ENCODE measurements around the gene VPS11.
"Not testable (repeated sequence)": the region's sequence is repeated elsewhere in the genome, so short reads cannot be mapped to it uniquely, and the experiment has no call there.

The VPS11 gene

GRCh38 chr11:119067371-119068222, at the start of gene VPS11:
Gene VPS11, plus strand, starts transcription at chr11:119067818. Its CDS starts 6 bp downstream, at chr11:119067824.
- DNase-seq (ENCODE audit: low read depth in 2 of 2) = peak; percentile 95 to 99

- DNase-seq (ENCODE audit: low read depth in 2 of 2) = peak; percentile 87 to 95
These were observed 49.3 kb upstream of the VPS11 start, which contains the start of the genes RPS25 and TRAPPC4 for GRCh38 chr11:119018074-119018938. Gene RPS25, minus strand, starts transcription at chr11:119018343. Its CDS starts 59 bp downstream, at chr11:119018284. Gene TRAPPC4, plus strand, starts transcription at chr11:119018766. Its CDS starts 30 bp downstream, at chr11:119018796.

- DNase-seq (ENCODE audit: low read depth in 2 of 2) = no peak
These were observed 47.6 kb upstream of the VPS11 start for GRCh38 chr11:119019996-119020395.

GRCh38 chr11:119021631-119022030, 46.0 kb upstream of the VPS11 start:
- no peak for DNase-seq (ENCODE audit: low read depth in 2 of 2)

GRCh38 chr11:119023741-119024140, 43.9 kb upstream of the VPS11 start:
- DNase-seq (ENCODE audit: low read depth in 2 of 2) = no peak

- no peak for DNase-seq (ENCODE audit: low read depth in 2 of 2)
These were observed 43.1 kb upstream of the VPS11 start for GRCh38 chr11:119024430-119025098.

GRCh38 chr11:119025099-119025473, 42.5 kb upstream of the VPS11 start:
- DNase-seq (ENCODE audit: low read depth in 2 of 2) = no peak

GRCh38 chr11:119025541-119025940, 42.1 kb upstream of the VPS11 start:
- no peak for DNase-seq (ENCODE audit: low read depth in 2 of 2)

GRCh38 chr11:119025978-119026766, 41.4 kb upstream of the VPS11 start:
- no peak for DNase-seq (ENCODE audit: low read depth in 2 of 2)

GRCh38 chr11:119026970-119027369, 40.6 kb upstream of the VPS11 start:
- DNase-seq (ENCODE audit: low read depth in 2 of 2) = no peak

GRCh38 chr11:119027561-119028345, 39.9 kb upstream of the VPS11 start:
- no peak for DNase-seq (ENCODE audit: low read depth in 2 of 2)

- no peak for DNase-seq (ENCODE audit: low read depth in 2 of 2)
These were observed 39.1 kb upstream of the VPS11 start for GRCh38 chr11:119028346-119029068.

- DNase-seq (ENCODE audit: low read depth in 2 of 2) = no peak
These were observed 38.6 kb upstream of the VPS11 start for GRCh38 chr11:119029069-119029339.

- no peak for DNase-seq (ENCODE audit: low read depth in 2 of 2)
These were observed 38.1 kb upstream of the VPS11 start for GRCh38 chr11:119029340-119030028.

- peak in 1 of 2 donors; percentile 15 for DNase-seq (ENCODE audit: low read depth in 2 of 2)
These were observed 37.6 kb upstream of the VPS11 start for GRCh38 chr11:119030029-119030328.

- DNase-seq (ENCODE audit: low read depth in 2 of 2) = peak; percentile 97 to 99
These were observed 37.1 kb upstream of the VPS11 start, which contains the start of gene SLC37A4 for GRCh38 chr11:119030329-119031047. Gene SLC37A4, minus strand, starts transcription at chr11:119030877.

- no peak for DNase-seq (ENCODE audit: low read depth in 2 of 2)
These were observed 35.7 kb upstream of the VPS11 start for GRCh38 chr11:119031912-119032280.

- not testable (repeated sequence) for DNase-seq (ENCODE audit: low read depth in 2 of 2)
These were observed 34.2 kb upstream of the VPS11 start for GRCh38 chr11:119033421-119033820.

GRCh38 chr11:119034813-119035212, 32.8 kb upstream of the VPS11 start:
- no peak for DNase-seq (ENCODE audit: low read depth in 2 of 2)
